NCI-H524 (cell line): ENCODE data around the gene BLCAP.

Source experiments
- DNase-seq, 2 experiments: peaks; one replicate each; lab custom pipeline; 2025; lab: John Stamatoyannopoulos, UW

BLCAP gene

DNA sequence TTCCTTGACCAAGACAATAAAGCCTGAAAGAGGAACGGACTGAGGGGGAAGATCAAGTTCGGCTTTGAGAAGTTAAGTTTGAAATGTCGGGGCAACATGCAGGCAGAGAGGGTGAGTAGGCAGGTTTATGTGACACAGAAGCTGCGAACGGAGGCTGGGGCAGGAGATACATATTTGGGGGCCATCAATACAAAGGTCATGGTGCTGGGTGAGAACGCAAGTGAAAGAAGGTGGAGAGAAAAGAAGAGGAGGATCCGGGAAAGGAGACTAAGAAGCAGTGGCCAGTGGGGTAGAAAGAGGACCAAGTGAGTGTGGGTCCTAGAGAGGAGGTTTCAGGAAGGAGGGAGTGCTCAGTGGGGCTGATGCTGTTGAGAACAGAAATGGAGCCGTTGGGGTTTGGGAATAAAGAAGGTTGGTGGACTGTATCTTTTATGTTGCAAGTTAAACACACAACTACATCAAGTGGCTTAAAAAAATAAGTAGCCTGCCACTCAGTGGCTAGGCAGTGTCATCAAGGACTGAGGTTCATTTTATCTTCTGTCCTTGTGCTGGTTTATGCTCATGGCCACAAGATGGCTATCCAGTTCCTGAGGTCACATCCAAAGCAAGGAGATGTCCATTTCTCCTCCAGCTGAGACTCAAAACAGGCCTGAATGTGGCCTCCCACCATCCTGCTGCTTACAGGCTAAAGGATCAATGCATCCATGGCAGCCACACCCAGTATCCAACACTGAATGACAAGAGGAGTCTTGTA lies 1.7 kb upstream of the BLCAP start:
- peak in 1 of 2 experiments; percentile 50 for DNase-seq

DNA sequence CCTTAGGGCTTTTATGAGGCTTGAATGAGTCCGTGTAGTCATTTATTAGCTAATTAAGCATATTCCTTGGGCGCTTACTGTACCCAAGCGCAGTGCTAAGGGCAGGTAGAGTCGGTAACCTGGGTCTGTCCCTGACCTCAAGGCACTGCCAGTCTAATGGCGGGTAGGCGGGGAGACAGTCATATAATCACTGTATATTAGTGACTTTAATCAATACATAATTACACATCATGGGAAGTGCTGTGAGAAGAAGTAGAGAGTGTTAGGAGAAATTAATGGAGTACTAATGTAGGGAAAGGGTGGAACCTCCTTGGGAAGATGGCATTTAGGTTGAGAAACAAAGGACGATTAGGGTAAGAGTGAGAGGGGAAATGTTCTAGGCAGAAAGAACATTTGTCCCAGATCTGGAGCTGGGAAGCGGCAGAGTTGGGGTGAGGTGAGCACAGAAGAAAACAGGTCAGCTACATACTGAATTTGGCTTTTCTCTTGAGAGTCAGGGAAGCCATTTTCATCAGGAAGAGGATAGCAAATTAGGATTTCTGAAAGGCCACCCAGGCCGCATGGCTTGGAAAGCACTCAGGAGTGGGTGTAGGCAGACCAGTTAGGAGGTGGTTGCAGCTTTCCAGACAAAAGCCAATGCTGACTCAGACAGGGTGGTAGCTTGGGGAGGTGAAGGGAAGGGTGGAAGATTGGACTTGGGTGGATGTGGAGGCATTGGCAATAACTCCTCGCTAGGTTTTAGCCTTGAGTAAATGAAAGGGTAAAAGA lies 954 bp upstream of the BLCAP start:
- no peak for DNase-seq

- peak in 1 of 2 experiments; percentile 27 for DNase-seq
Measured at GRCh38 chr20:37526839-37527637, 638 bp downstream of the BLCAP start.

DNA sequence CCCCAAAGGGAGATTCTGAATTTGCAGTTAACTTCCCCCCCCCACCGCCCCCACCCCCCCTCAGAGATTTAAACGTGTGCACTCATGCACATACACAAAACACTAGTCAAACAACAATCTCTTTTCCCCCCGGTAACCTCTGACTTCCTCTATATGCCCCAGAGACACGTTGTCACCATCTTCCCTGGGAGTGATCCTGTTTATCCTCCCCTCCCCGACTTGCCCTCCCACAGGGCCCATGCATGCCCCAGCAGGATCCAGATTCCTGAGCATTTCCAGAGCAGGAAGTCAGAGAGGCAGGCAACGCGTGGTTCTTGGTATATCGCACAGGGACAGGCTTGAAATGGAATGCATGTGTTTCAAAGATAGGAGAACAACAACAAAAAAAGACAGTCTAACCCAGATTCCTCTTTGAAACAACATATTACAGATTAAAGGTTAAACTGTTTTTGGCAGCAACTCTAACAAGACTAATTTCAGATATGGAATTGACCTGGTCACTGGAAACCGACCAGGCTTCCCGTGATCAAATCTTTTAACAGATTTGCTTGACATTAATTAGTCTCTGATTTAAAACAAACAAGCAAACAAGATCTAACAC lies 1.3 kb downstream of the BLCAP start:
- no peak for DNase-seq

DNA sequence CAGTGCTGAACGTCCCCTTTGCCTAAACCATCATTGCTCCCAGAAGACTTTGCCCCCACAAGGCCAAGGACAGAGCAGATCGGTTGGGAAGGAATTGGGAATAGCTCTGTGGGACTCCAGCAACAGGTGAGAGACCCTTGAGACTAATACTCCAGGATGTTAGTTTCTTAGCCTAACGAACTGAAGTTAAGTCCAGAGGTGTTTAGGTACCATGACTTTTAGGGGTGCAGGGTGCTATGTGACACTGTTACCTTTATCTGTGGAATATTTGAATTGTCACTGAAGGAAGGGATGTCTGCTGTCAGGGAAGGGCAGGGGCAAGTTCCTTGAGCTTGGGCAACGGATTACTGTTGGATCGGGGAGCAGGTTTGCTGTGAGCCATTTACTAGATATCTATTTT lies 1.9 kb downstream of the BLCAP start:
- no peak for DNase-seq

- DNase-seq = peak; percentile 52 to 64
Measured at GRCh38 chr20:37524859-37525708, 2.6 kb downstream of the BLCAP start.

DNA sequence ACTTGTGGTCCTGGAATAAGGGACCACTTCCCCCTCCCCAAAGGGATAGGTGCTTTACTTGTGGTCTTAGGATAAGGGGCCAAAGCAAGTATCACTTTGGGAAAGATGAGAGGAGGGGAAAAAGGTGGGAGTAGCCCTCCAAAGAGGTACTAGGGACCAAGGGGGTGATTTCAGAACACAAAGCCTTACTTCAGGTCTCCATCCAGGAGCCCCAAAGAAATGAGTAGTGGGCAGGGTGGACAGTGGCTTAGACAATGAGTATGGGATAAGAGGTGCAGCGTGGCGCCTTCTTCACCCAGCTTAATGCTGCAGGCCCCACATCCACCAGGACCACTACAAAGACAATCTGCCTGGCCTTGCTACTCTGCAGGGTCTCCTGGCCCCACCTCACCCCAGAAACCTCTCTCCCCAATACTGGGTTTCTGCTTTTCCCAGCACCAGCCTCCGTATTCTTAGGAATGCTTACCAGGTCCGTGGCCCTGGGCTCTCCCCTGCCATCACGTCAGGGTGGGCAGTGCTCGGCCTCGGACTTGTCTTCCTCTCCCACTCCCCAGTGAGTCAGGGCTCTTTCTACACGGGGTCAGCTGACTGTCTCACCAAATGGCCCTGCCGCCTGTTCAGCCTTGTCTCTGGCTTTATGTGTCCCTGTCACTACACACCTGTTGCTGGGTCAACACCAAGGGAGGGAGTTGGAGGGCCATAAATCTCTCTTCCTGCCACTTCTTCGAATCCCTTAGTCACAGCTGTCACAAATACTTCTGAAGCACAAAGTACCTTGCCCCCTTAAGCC lies 3.6 kb downstream of the BLCAP start:
- DNase-seq = peak; percentile 97 to 98

- DNase-seq = no peak
Measured at GRCh38 chr20:37523012-37523391, 4.7 kb downstream of the BLCAP start.

- DNase-seq = peak in 1 of 2 experiments; percentile 37
Measured at GRCh38 chr20:37522260-37523011, 5.2 kb downstream of the BLCAP start.

DNA sequence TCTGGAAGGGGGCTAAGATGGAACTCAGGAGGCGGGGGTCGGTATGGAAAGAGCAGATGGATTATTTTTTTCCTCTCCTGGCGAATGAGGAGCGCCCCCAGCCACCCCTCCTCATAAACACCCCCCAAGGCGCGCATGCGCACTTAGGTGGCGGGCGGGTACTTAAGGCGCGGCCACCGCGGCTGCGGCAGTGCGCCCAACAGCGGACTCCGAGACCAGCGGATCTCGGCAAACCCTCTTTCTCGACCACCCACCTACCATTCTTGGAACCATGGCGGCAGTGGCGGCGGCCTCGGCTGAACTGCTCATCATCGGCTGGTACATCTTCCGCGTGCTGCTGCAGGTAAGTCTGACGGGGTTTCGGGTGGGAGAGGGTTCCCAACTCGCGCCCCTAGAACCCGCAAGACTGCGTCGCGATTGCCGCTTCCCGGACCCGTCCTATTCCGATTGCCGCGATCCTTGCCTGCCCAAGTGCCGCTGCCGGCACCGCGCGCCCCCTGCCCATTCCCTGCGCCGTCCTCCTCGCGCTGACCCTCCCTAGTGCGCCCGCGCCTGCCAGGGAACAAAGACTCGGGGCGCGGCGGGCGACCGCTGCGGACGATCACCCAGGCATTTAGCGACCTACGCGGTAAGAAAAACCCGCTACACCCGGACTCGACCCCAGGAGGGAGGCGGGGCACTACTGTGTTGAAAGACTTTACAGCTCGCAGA lies 6.5 kb downstream of the BLCAP start, which contains the start of gene NNAT:
Gene NNAT, plus strand, starts transcription at position 190 of the 711 bp plus-strand sequence. Its CDS starts 82 bp downstream, at position 272.
- DNase-seq = no peak

- no peak for DNase-seq
Measured at GRCh38 chr20:37520419-37520955, 7.2 kb downstream of the BLCAP start.

GRCh38 chr20:37519508-37520418 lies 7.9 kb downstream of the BLCAP start:
- peak; percentile 85 to 92 for DNase-seq

- DNase-seq = no peak
Measured at GRCh38 chr20:37518606-37519507, 8.8 kb downstream of the BLCAP start.

- DNase-seq = peak in 1 of 2 experiments; percentile 28
Measured at GRCh38 chr20:37518059-37518458, 9.6 kb downstream of the BLCAP start.

- peak; percentile 98 to 99 for DNase-seq
Measured at GRCh38 chr20:37516811-37517750, 10.6 kb downstream of the BLCAP start.
